NB4 (cell line): ENCODE data around the gene C15orf39.
A peak's percentile ranks its signal among the peaks of the same experiment; 100 is the strongest.

Source experiments
- DNase-seq: peaks from one replicate; pipeline ENCODE4 v3.0.0; 2010; ENCODE audit warnings: low read depth
- H3K4me3 ChIP-seq: one replicate; pipeline ENCODE4 v1.5.1; 2011; ENCODE audit warnings: mild to moderate bottlenecking, low read depth, low read length, moderate library complexity
- CTCF ChIP-seq: IDR thresholded peaks from one replicate; pipeline ENCODE4 v1.5.1; 2012; ENCODE audit warnings: low read depth, low read length
- MYC ChIP-seq: IDR thresholded peaks from 2 replicates; pipeline ENCODE4 v1.6.1; 2011; ENCODE audit warnings: low read depth, low read length
- POLR2A ChIP-seq: IDR thresholded peaks from 2 replicates; pipeline ENCODE4 v1.6.1; 2011; ENCODE audit warnings: mild to moderate bottlenecking; ENCODE audit not compliant: insufficient read length; ENCODE audit errors: extremely low read depth
- TF ChIP-seq, protein P1 (sequence below): IDR thresholded peaks from 2 replicates; pipeline ENCODE4 v1.6.1; 2011; ENCODE audit warnings: low read depth, low read length

The C15orf39 gene

GRCh38 chr15:75197062-75197630 lies 4.5 kb upstream of the C15orf39 start:
- H3K4me3 ChIP-seq, result no peak overlapping the region
- TF ChIP-seq MYC (no peak), CTCF (no peak), POLR2A (no peak)
- TF ChIP-seq, protein P1, sequence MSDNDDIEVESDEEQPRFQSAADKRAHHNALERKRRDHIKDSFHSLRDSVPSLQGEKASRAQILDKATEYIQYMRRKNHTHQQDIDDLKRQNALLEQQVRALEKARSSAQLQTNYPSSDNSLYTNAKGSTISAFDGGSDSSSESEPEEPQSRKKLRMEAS, result no peak
- DNase-seq, result no peak

- peak overlapping the region; percentile 2 for H3K4me3 ChIP-seq
- peak; percentile 92 for DNase-seq
Measured at GRCh38 chr15:75198560-75199356, 2.9 kb upstream of the C15orf39 start.

GRCh38 chr15:75199357-75199940 lies 2.2 kb upstream of the C15orf39 start:
- no peak overlapping the region for H3K4me3 ChIP-seq
- DNase-seq, result no peak
- TF ChIP-seq CTCF, result no peak
- no peak for TF ChIP-seq POLR2A
- no peak for TF ChIP-seq MYC
- TF ChIP-seq, protein P1, result no peak

More at GRCh38 chr15:75198560-75199356, 2.9 kb upstream of the C15orf39 start:
- TF ChIP-seq MYC, result peak; percentile 33; the same call in 1 of the 2 replicates
- TF ChIP-seq, protein P1, result peak; percentile 74
- TF ChIP-seq CTCF, result no peak
- TF ChIP-seq POLR2A, result peak; percentile 66

DNA sequence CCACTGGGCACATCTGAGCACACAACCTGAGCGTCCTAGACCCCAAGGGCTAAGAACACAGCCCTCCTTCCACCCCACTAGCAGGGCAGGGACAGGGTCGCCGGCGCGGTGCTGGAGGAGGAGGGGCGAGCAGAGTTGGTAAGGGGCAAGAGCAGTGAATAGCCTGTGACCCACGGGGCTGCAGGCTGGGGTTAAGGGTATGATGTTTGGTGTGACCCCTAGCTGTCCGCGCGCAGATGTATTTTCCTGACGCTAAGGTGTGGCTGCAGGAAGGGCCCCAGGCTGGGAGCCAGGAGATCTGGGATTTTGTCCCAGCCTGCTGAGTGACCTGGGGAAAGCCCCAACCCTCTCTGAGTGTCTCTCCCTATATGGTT lies 1.3 kb upstream of the C15orf39 start:
- no peak for DNase-seq
- TF ChIP-seq MYC, result no peak
- TF ChIP-seq CTCF, result no peak
- TF ChIP-seq, protein P1, result no peak
- no peak for TF ChIP-seq POLR2A
- no peak overlapping the region for H3K4me3 ChIP-seq

DNA sequence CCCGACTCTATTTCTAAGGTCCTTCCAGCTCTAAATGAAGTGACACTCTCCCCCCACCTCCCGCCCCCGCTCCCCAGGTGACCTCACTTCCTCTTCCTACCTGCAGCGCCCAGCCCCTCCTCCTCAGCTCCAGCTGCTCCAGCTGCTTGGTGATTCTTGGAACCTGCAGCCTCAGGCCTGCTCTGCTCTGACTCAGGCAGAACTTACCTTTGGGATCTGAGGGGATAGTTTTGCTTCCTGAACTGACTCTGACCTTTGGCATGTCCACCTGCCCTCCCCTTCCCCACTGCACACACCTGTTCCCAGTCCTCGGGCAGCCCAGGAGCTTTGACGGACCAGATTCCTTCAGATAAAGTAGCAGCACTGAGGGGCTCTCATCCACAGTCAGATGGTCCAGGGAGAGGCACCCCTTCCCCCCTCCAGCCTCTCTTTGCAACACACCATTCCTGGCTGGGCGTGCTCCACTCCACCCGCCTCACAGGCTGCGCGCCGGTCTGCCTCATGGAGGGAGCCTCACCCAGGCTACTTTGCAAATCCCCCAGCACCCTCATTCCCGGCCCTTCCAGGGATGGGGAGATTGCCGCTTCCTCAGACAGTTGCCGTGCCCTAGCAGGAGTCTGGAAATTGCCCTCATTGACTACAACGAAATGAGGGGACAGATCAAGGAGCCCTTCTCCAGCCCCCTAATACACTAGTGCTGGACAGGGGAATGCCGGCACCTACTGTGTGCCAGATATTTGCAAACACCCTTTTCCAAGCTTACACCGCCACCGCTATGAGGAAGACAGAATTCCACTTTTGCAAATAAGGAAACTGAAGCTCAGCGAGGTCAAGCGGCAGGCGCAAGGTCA lies 692 bp upstream of the C15orf39 start:
- DNase-seq, result peak; percentile 49
- TF ChIP-seq, protein P1, result no peak
- TF ChIP-seq CTCF (no peak), POLR2A (no peak), MYC (no peak)
- H3K4me3 ChIP-seq, result peak overlapping the region; percentile 76
